SU-DHL-6 (cell line): Measurements from ENCODE around the gene SLC22A14.

Experiments
- H2AFZ ChIP-seq: fragments of 200-600 bp; sonication (generic); 2 replicates; pipeline ENCODE4 v1.6.1; 2014; ENCODE audit warnings: low read depth, mild to moderate bottlenecking, moderate library complexity, mixed read lengths, antibody characterized with exemption, low read length; ENCODE audit not compliant: severe bottlenecking
- H3F3A ChIP-seq: fragments of 200-600 bp; shearing (Covaris generic); 2 replicates; pipeline ENCODE4 v1.6.0; 2016; ENCODE audit warnings: antibody characterized with exemption, mild to moderate bottlenecking; ENCODE audit not compliant: insufficient read depth
- H3K27ac ChIP-seq: fragments of 200-600 bp; sonication (generic); 2 replicates; pipeline ENCODE4 v1.5.1; 2016; ENCODE audit warnings: low read depth, mild to moderate bottlenecking, low read length, moderate library complexity, mixed read lengths
- H3K27me3 ChIP-seq: fragments of 200-600 bp; sonication (generic), shearing (Covaris generic); 2 replicates; pipeline ENCODE4 v1.6.0; 2014; ENCODE audit warnings: mild to moderate bottlenecking, low read length
- H3K36me3 ChIP-seq: fragments of 200-600 bp; sonication (generic); 2 replicates; pipeline ENCODE4 v1.6.1; 2014; ENCODE audit warnings: mild to moderate bottlenecking, low read length, mixed read lengths
- H3K4me2 ChIP-seq: fragments of 300-600, 200-600 bp; shearing (Covaris generic), sonication (generic); 2 replicates; pipeline ENCODE4 v1.6.0; 2014; ENCODE audit warnings: low read length, low read depth, mild to moderate bottlenecking; ENCODE audit not compliant: poor library complexity, severe bottlenecking
- H3K4me3 ChIP-seq: fragments of 200-600 bp; sonication (generic); 2 replicates; pipeline ENCODE4 v1.5.1; 2014; ENCODE audit warnings: antibody characterized with exemption, low read length, mild to moderate bottlenecking, mixed read lengths; ENCODE audit not compliant: insufficient read depth, poor library complexity, severe bottlenecking
- H3K79me2 ChIP-seq: fragments of 200-600 bp; sonication (generic); 2 replicates; pipeline ENCODE4 v1.6.1; 2014; ENCODE audit warnings: mild to moderate bottlenecking, low read length, moderate library complexity; ENCODE audit not compliant: insufficient read depth
- H3K9ac ChIP-seq: fragments of 200-600 bp; sonication (generic); 2 replicates; pipeline ENCODE4 v1.7.0; 2014; ENCODE audit warnings: mild to moderate bottlenecking, low read length
- H3K9me2 ChIP-seq: fragments of 200-600 bp; sonication (generic); replicated peaks from 2 replicates; pipeline ENCODE4 v1.6.1; 2014; ENCODE audit warnings: low read length; ENCODE audit not compliant: insufficient read depth
- H3K9me3 ChIP-seq: fragments of 200-600 bp; sonication (generic); 2 replicates; pipeline ENCODE4 v1.6.1; 2014; ENCODE audit warnings: low read length, mixed read lengths; ENCODE audit not compliant: insufficient read depth
- H4K20me1 ChIP-seq: fragments of 200-600 bp; sonication (generic); 2 replicates; pipeline ENCODE4 v1.6.1; 2014; ENCODE audit warnings: low read depth, mild to moderate bottlenecking, antibody characterized with exemption, low read length, moderate library complexity, mixed read lengths
- CTCF ChIP-seq: fragments of 200-600 bp; sonication (generic); IDR thresholded peaks from one replicate; pipeline ENCODE4 v1.5.1; 2017; ENCODE audit warnings: antibody characterized with exemption, mild to moderate bottlenecking, low read length, moderate library complexity; ENCODE audit not compliant: insufficient read depth, poor library complexity, severe bottlenecking
- EZH2phosphoT487 ChIP-seq: fragments of 200-600 bp; sonication (generic), shearing (Covaris generic); conservative IDR thresholded peaks from 2 replicates; pipeline ENCODE4 v1.6.1; 2018; ENCODE audit warnings: mild to moderate bottlenecking, antibody characterized with exemption, low read length, moderate library complexity, mixed read lengths

SLC22A14 gene

GRCh38 chr3:38323060-38323459 lies 41.0 kb downstream of the SLC22A14 start:
- Histone ChIP-seq H3K36me3 (no peaks in the 10 kb centered on the region), H3K4me2 (no peak overlapping the region), H3K27me3 (no peaks in the 10 kb centered on the region), H3K9me3 (no peaks in the 10 kb centered on the region), H4K20me1 (no peaks in the 10 kb centered on the region), H3K4me3 (no peak overlapping the region), H3K9me2 (no peaks in the 10 kb centered on the region), H3K27ac (no peak overlapping the region), H2AFZ (no peak overlapping the region), H3F3A (no peaks in the 10 kb centered on the region), H3K79me2 (no peaks in the 10 kb centered on the region), H3K9ac (no peak overlapping the region)
- TF ChIP-seq EZH2phosphoT487, result no peak
- TF ChIP-seq CTCF, result no peak

DNA sequence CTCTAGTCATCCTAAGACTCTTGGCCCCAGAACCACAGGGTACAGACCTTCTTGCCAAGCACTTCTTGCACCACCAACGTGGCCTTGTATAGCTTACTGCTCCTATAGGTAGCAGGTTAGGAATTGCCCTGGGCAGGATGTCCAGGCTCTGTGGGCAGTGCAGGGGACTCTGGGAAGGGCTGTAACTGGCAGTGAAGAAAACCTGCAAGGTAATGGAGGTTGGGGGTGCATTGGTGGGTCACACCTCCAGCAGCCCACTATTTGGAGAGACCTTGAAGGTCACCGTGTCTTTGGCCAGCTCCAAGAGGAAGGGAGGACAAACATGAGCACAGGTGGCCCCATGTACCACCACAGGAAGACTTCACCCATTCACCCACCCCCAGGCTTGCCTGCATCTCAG lies 43.2 kb downstream of the SLC22A14 start:
- no peaks in the 10 kb centered on the region for H3F3A ChIP-seq
- H3K79me2 ChIP-seq, result no peaks in the 10 kb centered on the region
- no peak overlapping the region for H3K9ac ChIP-seq
- H3K4me2 ChIP-seq, result no peak overlapping the region
- H3K27me3 ChIP-seq, result no peaks in the 10 kb centered on the region
- no peak overlapping the region for H3K4me3 ChIP-seq
- no peak overlapping the region for H3K27ac ChIP-seq
- no peaks in the 10 kb centered on the region for H3K9me3 ChIP-seq
- no peak overlapping the region for H2AFZ ChIP-seq
- H3K36me3 ChIP-seq, result no peaks in the 10 kb centered on the region
- TF ChIP-seq CTCF (no peak), EZH2phosphoT487 (no peak)
- no peaks in the 10 kb centered on the region for H3K9me2 ChIP-seq
- no peaks in the 10 kb centered on the region for H4K20me1 ChIP-seq

GRCh38 chr3:38327335-38328009 lies 45.4 kb downstream of the SLC22A14 start:
- Histone ChIP-seq H3K9me2 (no peaks in the 10 kb centered on the region), H3K27ac (no peak overlapping the region), H4K20me1 (no peaks in the 10 kb centered on the region), H3K4me2 (no peak overlapping the region), H3K27me3 (no peaks in the 10 kb centered on the region), H3K79me2 (no peaks in the 10 kb centered on the region), H3K36me3 (no peaks in the 10 kb centered on the region), H3F3A (no peaks in the 10 kb centered on the region), H3K9me3 (no peaks in the 10 kb centered on the region), H3K4me3 (no peak overlapping the region), H2AFZ (no peak overlapping the region), H3K9ac (no peak overlapping the region)
- no peak for TF ChIP-seq CTCF
- TF ChIP-seq EZH2phosphoT487, result no peak
